ENCODE results near the gene GTF3C5.

DNA sequence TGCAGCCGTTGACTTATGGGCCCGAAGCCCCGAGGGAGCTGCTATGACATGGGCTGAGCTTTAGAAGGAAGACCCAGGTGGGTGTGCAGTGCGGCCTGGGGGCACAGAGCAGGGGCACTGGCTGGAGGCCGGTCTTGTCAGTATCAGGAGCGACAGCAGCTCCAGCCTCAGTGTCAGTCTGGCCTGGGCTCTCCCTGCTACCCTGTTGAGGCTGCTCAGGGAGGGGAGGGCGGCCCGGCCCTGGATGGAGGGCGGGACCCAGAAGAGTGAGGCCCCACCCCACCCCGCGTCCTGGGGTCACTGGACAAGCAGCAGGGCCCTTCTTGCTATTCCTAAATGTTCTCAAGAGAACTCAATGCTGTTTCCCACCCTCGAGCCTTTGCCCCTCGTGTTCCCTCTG lies 34.3 kb upstream of the GTF3C5 start:
- TF ChIP-seq POLR2AphosphoS5 (IDR thresholded peaks at IDR 0.05; ENCODE audit: borderline replicate concordance, low read depth, low read length) (no peak), EZH2 (IDR thresholded peaks at IDR 0.05) (no peak)
